Erythroblast (primary cell): Measurements from ENCODE around the gene ATM.
A peak's percentile ranks its signal among the peaks of the same experiment; 100 is the strongest.
"Not testable (repeated sequence)": the region's sequence is repeated elsewhere in the genome, so short reads cannot be mapped to it uniquely, and the experiment has no call there.

Experiments used
- DNase-seq, 2 experiments: peaks; one replicate each; lab custom pipeline; 2025; lab: John Stamatoyannopoulos, UW
- GATA1 ChIP-seq: IDR thresholded peaks from 2 replicates; pipeline ENCODE4 v1.6.1; 2011; ENCODE audit warnings: low read depth, mild to moderate bottlenecking, control low read depth, low read length, moderate library complexity
- POLR2A ChIP-seq: IDR thresholded peaks from 2 replicates; pipeline ENCODE4 v1.6.1; 2011; ENCODE audit warnings: mild to moderate bottlenecking, low read length

ATM gene

GRCh38 chr11:108340973-108341372, 118.1 kb downstream of the ATM start:
- no peak for DNase-seq
- TF ChIP-seq POLR2A (no peak), GATA1 (no peak)

- DNase-seq: no peak
- no peak for TF ChIP-seq POLR2A
- TF ChIP-seq GATA1: no peak
Measured at GRCh38 chr11:108341654-108342053, 118.8 kb downstream of the ATM start.

- TF ChIP-seq GATA1 (no peak), POLR2A (no peak)
- DNase-seq: no peak
Measured at GRCh38 chr11:108343714-108344113, 120.8 kb downstream of the ATM start.

- TF ChIP-seq GATA1: no peak
- TF ChIP-seq POLR2A: no peak
- DNase-seq: no peak
Measured at GRCh38 chr11:108345767-108346166, 122.9 kb downstream of the ATM start.

GRCh38 chr11:108346451-108346850, 123.6 kb downstream of the ATM start:
- DNase-seq: no peak
- TF ChIP-seq GATA1 (no peak), POLR2A (no peak)

GRCh38 chr11:108351468-108351867, 128.6 kb downstream of the ATM start:
- no peak for TF ChIP-seq POLR2A
- no peak for TF ChIP-seq GATA1
- DNase-seq: peak; percentile 7 to 25

- no peak for TF ChIP-seq POLR2A
- TF ChIP-seq GATA1: no peak
- DNase-seq: no peak
Measured at GRCh38 chr11:108364159-108364558, 141.3 kb downstream of the ATM start.

- no peak for TF ChIP-seq GATA1
- no peak for TF ChIP-seq POLR2A
- DNase-seq: no peak
Measured at GRCh38 chr11:108368134-108368533, 145.3 kb downstream of the ATM start.

GRCh38 chr11:108369064-108369463, 146.2 kb downstream of the ATM start:
- TF ChIP-seq GATA1 (no peak), POLR2A (no peak)
- DNase-seq: no peak

GRCh38 chr11:108370315-108370714, 147.4 kb downstream of the ATM start:
- DNase-seq: no peak
- TF ChIP-seq POLR2A: no peak
- TF ChIP-seq GATA1: no peak

GRCh38 chr11:108370990-108371389, 148.1 kb downstream of the ATM start:
- TF ChIP-seq GATA1: no peak
- TF ChIP-seq POLR2A: no peak
- no peak for DNase-seq

- DNase-seq: not testable (repeated sequence)
Measured at GRCh38 chr11:108373505-108373904, 150.6 kb downstream of the ATM start.

GRCh38 chr11:108388576-108388975, 165.7 kb downstream of the ATM start:
- no peak for TF ChIP-seq GATA1
- no peak for TF ChIP-seq POLR2A
- DNase-seq: no peak

- no peak for TF ChIP-seq GATA1
- TF ChIP-seq POLR2A: no peak
- DNase-seq: no peak
Measured at GRCh38 chr11:108392353-108392752, 169.5 kb downstream of the ATM start.

GRCh38 chr11:108393046-108393445, 170.2 kb downstream of the ATM start:
- no peak for DNase-seq
- TF ChIP-seq POLR2A (no peak), GATA1 (no peak)

GRCh38 chr11:108394744-108395284, 171.9 kb downstream of the ATM start:
- TF ChIP-seq GATA1: no peak
- TF ChIP-seq POLR2A: no peak
- DNase-seq: peak in 1 of 2 experiments; percentile 8

- not testable (repeated sequence) for DNase-seq
Measured at GRCh38 chr11:108396672-108397071, 173.8 kb downstream of the ATM start.
